GM23338 (cell line): ENCODE data around the gene CYP20A1. TPM values are rescaled to one million over a fixed set of nuclear protein-coding genes. Genes with fewer than 3 reads are reported as not detected.

ENCODE experiments used
- ATAC-seq: fragments of 200-7000 bp; cut with Tn5 transposase; 3 replicates; pipeline ENCODE4 v1.9.1; 2020
- DNase-seq: peaks from one replicate; pipeline ENCODE4 v3.0.0-alpha.2; 2015; ENCODE audit warnings: low spot score
- H2AFZ ChIP-seq: fragments of 200-600 bp; sonication (generic); 2 replicates; pipeline ENCODE4 v1.8.0; 2016; ENCODE audit warnings: antibody characterized with exemption, mild to moderate bottlenecking, moderate library complexity
- H3F3A ChIP-seq: fragments of 200-600 bp; sonication (generic); replicated peaks from 2 replicates; pipeline ENCODE4 v1.8.0; 2017; ENCODE audit warnings: antibody characterized with exemption, mixed run types, low read depth
- H3K27ac ChIP-seq: fragments of 200-600 bp; sonication (generic); 2 replicates; pipeline ENCODE4 v1.6.1; 2016; ENCODE audit warnings: low read depth
- H3K27me3 ChIP-seq: fragments of 200-600 bp; sonication (generic); 2 replicates; pipeline ENCODE4 v1.8.0; 2016; ENCODE audit warnings: mild to moderate bottlenecking, mixed run types, moderate library complexity; ENCODE audit not compliant: insufficient read depth
- H3K36me3 ChIP-seq: fragments of 200-600 bp; sonication (generic); 2 replicates; pipeline ENCODE4 v1.8.0; 2016; ENCODE audit warnings: mild to moderate bottlenecking; ENCODE audit not compliant: insufficient read depth
- H3K4me1 ChIP-seq: fragments of 200-600 bp; sonication (generic); 2 replicates; pipeline ENCODE4 v1.8.0; 2016; ENCODE audit warnings: mild to moderate bottlenecking, moderate library complexity; ENCODE audit not compliant: insufficient read depth
- H3K4me2 ChIP-seq: fragments of 200-600 bp; sonication (generic); 2 replicates; pipeline ENCODE4 v1.7.1; 2017; ENCODE audit warnings: mixed run types
- H3K4me3 ChIP-seq: fragments of 200-600 bp; sonication (generic); 2 replicates; pipeline ENCODE4 v1.6.1; 2016; ENCODE audit warnings: mixed run types
- H3K79me2 ChIP-seq: fragments of 200-600 bp; sonication (generic); replicated peaks from 2 replicates; pipeline ENCODE4 v1.8.0; 2017; ENCODE audit warnings: mild to moderate bottlenecking; ENCODE audit not compliant: insufficient read depth
- H3K9me2 ChIP-seq: fragments of 200-600 bp; sonication (generic); 2 replicates; pipeline ENCODE4 v1.8.0; 2017; ENCODE audit not compliant: insufficient read depth
- H4K20me1 ChIP-seq: fragments of 200-600 bp; sonication (generic); replicated peaks from 2 replicates; pipeline ENCODE4 v1.8.0; 2017; ENCODE audit warnings: mild to moderate bottlenecking; ENCODE audit not compliant: insufficient read depth
- H3K27ac Mint-ChIP-seq: 2 replicates; pipeline ENCODE4 v1.8.0; 2020; ENCODE audit warnings: inconsistent platforms, mild to moderate bottlenecking, moderate library complexity, mixed read lengths
- H3K27me3 Mint-ChIP-seq: 3 replicates; pipeline ENCODE4 v1.8.0; 2022; ENCODE audit warnings: low read depth, mild to moderate bottlenecking, moderate library complexity, mixed read lengths, inconsistent platforms; ENCODE audit not compliant: insufficient read depth, poor library complexity
- H3K36me3 Mint-ChIP-seq: 3 replicates; pipeline ENCODE4 v1.8.0; 2021; ENCODE audit warnings: low read depth, mild to moderate bottlenecking, inconsistent platforms, moderate library complexity, mixed read lengths
- H3K4me1 Mint-ChIP-seq: 3 replicates; pipeline ENCODE4 v1.8.0; 2020; ENCODE audit warnings: mild to moderate bottlenecking, inconsistent platforms, mixed read lengths
- H3K4me3 Mint-ChIP-seq: 3 replicates; pipeline ENCODE4 v1.8.0; 2021; ENCODE audit warnings: moderate library complexity, mild to moderate bottlenecking, inconsistent platforms, mixed read lengths
- H3K9me3 Mint-ChIP-seq: 3 replicates; pipeline ENCODE4 v1.8.0; 2020; ENCODE audit warnings: moderate library complexity, mild to moderate bottlenecking, inconsistent platforms, mixed read lengths
- CREB1 ChIP-seq: fragments of 250-450 bp; sonication (Bioruptor Pico); IDR thresholded peaks from 2 replicates; pipeline ENCODE4 v1.5.0; 2020; ENCODE audit warnings: low read depth, mild to moderate bottlenecking, moderate library complexity
- CTCF ChIP-seq, 2 experiments: fragments of 200-600 bp in 1 of 2; sonication (generic) in 1 of 2; conservative IDR thresholded peaks; 2 replicates each; pipeline versions ENCODE4 v1.5.1 to v1.6.1; 2016 to 2017; ENCODE audit warnings: antibody characterized with exemption in 2 of 2, low read depth in 2 of 2, mild to moderate bottlenecking in 2 of 2, moderate library complexity in 1 of 2
- ETS1 ChIP-seq: IDR thresholded peaks from 2 replicates; pipeline ENCODE4 v1.6.1; 2016; ENCODE audit warnings: antibody characterized with exemption
- EZH2 ChIP-seq: fragments of 200-600 bp; sonication (generic); IDR thresholded peaks from one replicate; pipeline ENCODE4 v1.8.0; 2017; ENCODE audit warnings: antibody characterized with exemption, mild to moderate bottlenecking, low read depth; ENCODE audit not compliant: unreplicated experiment
- EZH2phosphoT487 ChIP-seq: fragments of 200-600 bp; sonication (generic); IDR thresholded peaks from one replicate; pipeline ENCODE4 v1.8.1; 2018; ENCODE audit warnings: antibody characterized with exemption; ENCODE audit not compliant: unreplicated experiment
- JUNB ChIP-seq: IDR thresholded peaks from one replicate; pipeline ENCODE4 v1.6.1; 2016; ENCODE audit warnings: antibody characterized with exemption; ENCODE audit not compliant: unreplicated experiment
- NANOG ChIP-seq: IDR thresholded peaks from 2 replicates; pipeline ENCODE4 v1.6.1; 2016; ENCODE audit warnings: antibody characterized with exemption, borderline replicate concordance
- POLR2AphosphoS5 ChIP-seq: IDR thresholded peaks from 2 replicates; pipeline ENCODE4 v1.6.1; 2016; ENCODE audit warnings: antibody characterized with exemption, low read depth
- REST ChIP-seq: IDR thresholded peaks from one replicate; pipeline ENCODE4 v1.6.1; 2018; ENCODE audit warnings: antibody characterized with exemption; ENCODE audit not compliant: unreplicated experiment
- STAT1 ChIP-seq: IDR thresholded peaks from one replicate; pipeline ENCODE4 v1.6.1; 2016; ENCODE audit warnings: antibody characterized with exemption; ENCODE audit not compliant: unreplicated experiment
- ZNF114 ChIP-seq: fragments of 250-450 bp; sonication (Bioruptor Pico); IDR thresholded peaks from 2 replicates; pipeline ENCODE4 v1.5.0; 2020; ENCODE audit warnings: mild to moderate bottlenecking, moderate library complexity
- ZNF331 ChIP-seq: fragments of 250-450 bp; sonication (Bioruptor Pico); IDR thresholded peaks from 2 replicates; pipeline ENCODE4 v1.5.0; 2020; ENCODE audit warnings: low read depth, mild to moderate bottlenecking, moderate library complexity
- polyA plus RNA-seq: library from polyadenylated mRNA; unstranded; fragments of >200 nt; fragmentation: Nextera tagmentation; extraction: Ambion mirVana; gene quantifications from 2 replicates; pipeline ENCODE4 v1.2.1, GENCODE V29; 2016
- total RNA-seq: library from RNA; depleted of rRNA; stranded (reverse); fragments of >200 nt; shearing (Covaris generic); gene quantifications from 2 replicates; pipeline ENCODE4 v1.2.3, GENCODE V29; 2014
- TF ChIP-seq, protein P1 (sequence below): fragments of 250-450 bp; sonication (Bioruptor Pico); IDR thresholded peaks from 2 replicates; pipeline ENCODE4 v1.5.0; 2020; ENCODE audit warnings: mild to moderate bottlenecking, moderate library complexity

Gene CYP20A1
- total and polyA plus RNA-seq, 2 experiments from 2014 or later, result 17.0 to 21.0 TPM

GRCh38 chr2:203286532-203286931 lies 47.7 kb downstream of the CYP20A1 start:
- H3K4me1 ChIP-seq, result no peaks in the 10 kb centered on the region
- DNase-seq (no peak), ATAC-seq (no peak)
- H3K9me2 ChIP-seq, result no peaks in the 10 kb centered on the region
- H2AFZ ChIP-seq, result no peak overlapping the region
- no peaks in the 10 kb centered on the region for H3K9me3 Mint-ChIP-seq
- H3K27me3 Mint-ChIP-seq, result no peaks in the 10 kb centered on the region
- no peak overlapping the region for H3K27ac ChIP-seq
- H4K20me1 ChIP-seq, result no peaks in the 10 kb centered on the region
- peaks cover 2% of the 10 kb centered on the region; the same call in 1 of the 2 replicates for H3K36me3 ChIP-seq
- H3K4me3 ChIP-seq, result no peak overlapping the region
- no peak overlapping the region for H3K27ac Mint-ChIP-seq
- no peak overlapping the region for H3K4me3 Mint-ChIP-seq
- H3K4me2 ChIP-seq, result no peak overlapping the region
- TF ChIP-seq REST (no peak), ZNF331 (CRISPR knock-in tag) (no peak), ETS1 (no peak), POLR2AphosphoS5 (no peak), CREB1 (CRISPR knock-in tag) (no peak), CTCF (conservative IDR thresholded peaks at IDR 0.05; ENCODE audit: low read depth in 2 of 2) (no peak), STAT1 (no peak), NANOG (no peak), EZH2phosphoT487 (no peak), ZNF114 (CRISPR knock-in tag) (no peak), JUNB (no peak), EZH2 (no peak)
- TF ChIP-seq, protein P1, sequence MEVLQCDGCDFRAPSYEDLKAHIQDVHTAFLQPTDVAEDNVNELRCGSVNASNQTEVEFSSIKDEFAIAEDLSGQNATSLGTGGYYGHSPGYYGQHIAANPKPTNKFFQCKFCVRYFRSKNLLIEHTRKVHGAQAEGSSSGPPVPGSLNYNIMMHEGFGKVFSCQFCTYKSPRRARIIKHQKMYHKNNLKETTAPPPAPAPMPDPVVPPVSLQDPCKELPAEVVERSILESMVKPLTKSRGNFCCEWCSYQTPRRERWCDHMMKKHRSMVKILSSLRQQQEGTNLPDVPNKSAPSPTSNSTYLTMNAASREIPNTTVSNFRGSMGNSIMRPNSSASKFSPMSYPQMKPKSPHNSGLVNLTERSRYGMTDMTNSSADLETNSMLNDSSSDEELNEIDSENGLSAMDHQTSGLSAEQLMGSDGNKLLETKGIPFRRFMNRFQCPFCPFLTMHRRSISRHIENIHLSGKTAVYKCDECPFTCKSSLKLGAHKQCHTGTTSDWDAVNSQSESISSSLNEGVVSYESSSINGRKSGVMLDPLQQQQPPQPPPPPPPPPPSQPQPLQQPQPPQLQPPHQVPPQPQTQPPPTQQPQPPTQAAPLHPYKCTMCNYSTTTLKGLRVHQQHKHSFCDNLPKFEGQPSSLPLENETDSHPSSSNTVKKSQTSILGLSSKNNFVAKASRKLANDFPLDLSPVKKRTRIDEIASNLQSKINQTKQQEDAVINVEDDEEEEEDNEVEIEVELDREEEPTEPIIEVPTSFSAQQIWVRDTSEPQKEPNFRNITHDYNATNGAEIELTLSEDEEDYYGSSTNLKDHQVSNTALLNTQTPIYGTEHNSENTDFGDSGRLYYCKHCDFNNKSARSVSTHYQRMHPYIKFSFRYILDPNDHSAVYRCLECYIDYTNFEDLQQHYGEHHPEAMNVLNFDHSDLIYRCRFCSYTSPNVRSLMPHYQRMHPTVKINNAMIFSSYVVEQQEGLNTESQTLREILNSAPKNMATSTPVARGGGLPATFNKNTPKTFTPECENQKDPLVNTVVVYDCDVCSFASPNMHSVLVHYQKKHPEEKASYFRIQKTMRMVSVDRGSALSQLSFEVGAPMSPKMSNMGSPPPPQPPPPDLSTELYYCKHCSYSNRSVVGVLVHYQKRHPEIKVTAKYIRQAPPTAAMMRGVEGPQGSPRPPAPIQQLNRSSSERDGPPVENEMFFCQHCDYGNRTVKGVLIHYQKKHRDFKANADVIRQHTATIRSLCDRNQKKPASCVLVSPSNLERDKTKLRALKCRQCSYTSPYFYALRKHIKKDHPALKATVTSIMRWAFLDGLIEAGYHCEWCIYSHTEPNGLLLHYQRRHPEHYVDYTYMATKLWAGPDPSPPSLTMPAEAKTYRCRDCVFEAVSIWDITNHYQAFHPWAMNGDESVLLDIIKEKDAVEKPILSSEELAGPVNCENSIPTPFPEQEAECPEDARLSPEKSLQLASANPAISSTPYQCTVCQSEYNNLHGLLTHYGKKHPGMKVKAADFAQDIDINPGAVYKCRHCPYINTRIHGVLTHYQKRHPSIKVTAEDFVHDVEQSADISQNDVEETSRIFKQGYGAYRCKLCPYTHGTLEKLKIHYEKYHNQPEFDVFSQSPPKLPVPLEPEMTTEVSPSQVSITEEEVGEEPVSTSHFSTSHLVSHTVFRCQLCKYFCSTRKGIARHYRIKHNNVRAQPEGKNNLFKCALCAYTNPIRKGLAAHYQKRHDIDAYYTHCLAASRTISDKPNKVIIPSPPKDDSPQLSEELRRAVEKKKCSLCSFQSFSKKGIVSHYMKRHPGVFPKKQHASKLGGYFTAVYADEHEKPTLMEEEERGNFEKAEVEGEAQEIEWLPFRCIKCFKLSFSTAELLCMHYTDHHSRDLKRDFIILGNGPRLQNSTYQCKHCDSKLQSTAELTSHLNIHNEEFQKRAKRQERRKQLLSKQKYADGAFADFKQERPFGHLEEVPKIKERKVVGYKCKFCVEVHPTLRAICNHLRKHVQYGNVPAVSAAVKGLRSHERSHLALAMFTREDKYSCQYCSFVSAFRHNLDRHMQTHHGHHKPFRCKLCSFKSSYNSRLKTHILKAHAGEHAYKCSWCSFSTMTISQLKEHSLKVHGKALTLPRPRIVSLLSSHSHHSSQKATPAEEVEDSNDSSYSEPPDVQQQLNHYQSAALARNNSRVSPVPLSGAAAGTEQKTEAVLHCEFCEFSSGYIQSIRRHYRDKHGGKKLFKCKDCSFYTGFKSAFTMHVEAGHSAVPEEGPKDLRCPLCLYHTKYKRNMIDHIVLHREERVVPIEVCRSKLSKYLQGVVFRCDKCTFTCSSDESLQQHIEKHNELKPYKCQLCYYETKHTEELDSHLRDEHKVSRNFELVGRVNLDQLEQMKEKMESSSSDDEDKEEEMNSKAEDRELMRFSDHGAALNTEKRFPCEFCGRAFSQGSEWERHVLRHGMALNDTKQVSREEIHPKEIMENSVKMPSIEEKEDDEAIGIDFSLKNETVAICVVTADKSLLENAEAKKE (CRISPR knock-in tag), result no peak
- no peaks in the 10 kb centered on the region for H3K79me2 ChIP-seq
- peaks cover 24% of the 10 kb centered on the region; the same call in 2 of the 3 replicates for H3K36me3 Mint-ChIP-seq
- no peaks in the 10 kb centered on the region for H3F3A ChIP-seq
- no peaks in the 10 kb centered on the region for H3K4me1 Mint-ChIP-seq
- no peaks in the 10 kb centered on the region for H3K27me3 ChIP-seq
